Osteocyte (in vitro differentiated cells): ENCODE measurements around the gene UBXN4. TPM values are rescaled to one million over a fixed set of nuclear protein-coding genes. Genes with fewer than 3 reads are reported as not detected.
"Not testable (repeated sequence)": the region's sequence is repeated elsewhere in the genome, so short reads cannot be mapped to it uniquely, and the experiment has no call there.

Source experiments
- DNase-seq: peaks from one replicate; pipeline ENCODE4 v3.0.0; 2021; ENCODE audit warnings: mixed read lengths; ENCODE audit not compliant: unreplicated experiment; ENCODE audit errors: extremely low spot score
- H3K27ac Mint-ChIP-seq: one replicate; pipeline ENCODE4 v1.8.0; 2021; ENCODE audit warnings: mild to moderate bottlenecking, mixed read lengths; ENCODE audit not compliant: unreplicated experiment
- H3K27me3 Mint-ChIP-seq: one replicate; pipeline ENCODE4 v1.8.0; 2021; ENCODE audit warnings: mixed read lengths; ENCODE audit not compliant: unreplicated experiment
- H3K36me3 Mint-ChIP-seq: one replicate; pipeline ENCODE4 v1.8.0; 2021; ENCODE audit warnings: mixed read lengths; ENCODE audit not compliant: unreplicated experiment
- H3K4me1 Mint-ChIP-seq: one replicate; pipeline ENCODE4 v1.8.0; 2021; ENCODE audit warnings: mixed read lengths; ENCODE audit not compliant: unreplicated experiment
- H3K4me3 Mint-ChIP-seq: one replicate; pipeline ENCODE4 v1.8.0; 2021; ENCODE audit warnings: mild to moderate bottlenecking, moderate library complexity, mixed read lengths; ENCODE audit not compliant: unreplicated experiment
- H3K9me3 Mint-ChIP-seq: one replicate; pipeline ENCODE4 v1.8.0; 2021; ENCODE audit warnings: mixed read lengths; ENCODE audit not compliant: unreplicated experiment
- CTCF ChIP-seq: fragments of 200-600 bp; sonication (generic); IDR thresholded peaks from 2 replicates; pipeline ENCODE4 v1.5.0; 2021; ENCODE audit warnings: antibody characterized with exemption, mild to moderate bottlenecking, moderate library complexity
- long read RNA-seq: library from polyadenylated mRNA; unstranded; transcript quantifications from one replicate; pipeline ENCODE4 v2.0.0, GENCODE V29; 2021
- total RNA-seq: library from RNA; stranded (reverse); gene quantifications from 2 replicates; pipeline ENCODE4 v1.2.1, GENCODE V29; 2021

UBXN4 gene
- 109 and 118 TPM in 2 replicates for total RNA-seq
- long read RNA-seq, full-length matches to known transcripts: 75 of 209 reads
- long read RNA-seq, partial matches to known transcripts: 47 of 209 reads
- long read RNA-seq, other reads (novel, unspliced or antisense): 87 of 209 reads

GRCh38 chr2:135741395-135742324 is at the start of gene UBXN4:
Gene UBXN4, plus strand, starts transcription at chr2:135741855. Its CDS starts 75 bp downstream, at chr2:135741930.
- peak; percentile 99 for DNase-seq
- H3K36me3 Mint-ChIP-seq: peaks cover 10% of the 10 kb centered on the region
- H3K27me3 Mint-ChIP-seq: no peaks in the 10 kb centered on the region
- H3K27ac Mint-ChIP-seq: peak within 1 kb of the TSS; percentile 99
- no peaks in the 10 kb centered on the region for H3K9me3 Mint-ChIP-seq
- peaks cover 32% of the 10 kb centered on the region for H3K4me1 Mint-ChIP-seq
- TF ChIP-seq CTCF: peak; percentile 61
- peak within 1 kb of the TSS; percentile 89 for H3K4me3 Mint-ChIP-seq

GRCh38 chr2:135694711-135695110 is 46.9 kb upstream of the UBXN4 start:
- Mint-ChIP-seq H3K4me3 (no peak overlapping the region), H3K9me3 (no peaks in the 10 kb centered on the region), H3K4me1 (no peaks in the 10 kb centered on the region), H3K27ac (no peak overlapping the region), H3K27me3 (no peaks in the 10 kb centered on the region), H3K36me3 (peaks cover 18% of the 10 kb centered on the region)
- no peak for TF ChIP-seq CTCF
- DNase-seq: no peak

- H3K4me3 Mint-ChIP-seq: no peak overlapping the region
- no peak for TF ChIP-seq CTCF
- no peaks in the 10 kb centered on the region for H3K4me1 Mint-ChIP-seq
- no peaks in the 10 kb centered on the region for H3K27me3 Mint-ChIP-seq
- H3K9me3 Mint-ChIP-seq: no peaks in the 10 kb centered on the region
- no peak for DNase-seq
- no peak overlapping the region for H3K27ac Mint-ChIP-seq
- peaks cover 16% of the 10 kb centered on the region for H3K36me3 Mint-ChIP-seq
Measured at GRCh38 chr2:135698838-135699237, 42.8 kb upstream of the UBXN4 start.

GRCh38 chr2:135701442-135701841 is 40.2 kb upstream of the UBXN4 start:
- DNase-seq: no peak
- Mint-ChIP-seq H3K36me3 (peaks cover 2% of the 10 kb centered on the region), H3K4me3 (no peak overlapping the region), H3K9me3 (no peaks in the 10 kb centered on the region), H3K27me3 (no peaks in the 10 kb centered on the region), H3K4me1 (no peaks in the 10 kb centered on the region), H3K27ac (no peak overlapping the region)
- no peak for TF ChIP-seq CTCF

GRCh38 chr2:135703300-135703699 is 38.4 kb upstream of the UBXN4 start:
- no peaks in the 10 kb centered on the region for H3K27me3 Mint-ChIP-seq
- no peaks in the 10 kb centered on the region for H3K4me1 Mint-ChIP-seq
- no peaks in the 10 kb centered on the region for H3K36me3 Mint-ChIP-seq
- no peaks in the 10 kb centered on the region for H3K9me3 Mint-ChIP-seq
- H3K4me3 Mint-ChIP-seq: no peak overlapping the region
- H3K27ac Mint-ChIP-seq: no peak overlapping the region
- DNase-seq: no peak
- no peak for TF ChIP-seq CTCF

GRCh38 chr2:135704075-135704474 is 37.6 kb upstream of the UBXN4 start:
- DNase-seq, H3K27me3 Mint-ChIP-seq, H3K4me3 Mint-ChIP-seq, H3K36me3 Mint-ChIP-seq, H3K27ac Mint-ChIP-seq, H3K4me1 Mint-ChIP-seq, H3K9me3 Mint-ChIP-seq: not testable (repeated sequence)
